ENCODE results near the gene CHP2.
"Not testable (repeated sequence)": the region's sequence is repeated elsewhere in the genome, so short reads cannot be mapped to it uniquely, and the experiment has no call there.

Gene CHP2

DNA sequence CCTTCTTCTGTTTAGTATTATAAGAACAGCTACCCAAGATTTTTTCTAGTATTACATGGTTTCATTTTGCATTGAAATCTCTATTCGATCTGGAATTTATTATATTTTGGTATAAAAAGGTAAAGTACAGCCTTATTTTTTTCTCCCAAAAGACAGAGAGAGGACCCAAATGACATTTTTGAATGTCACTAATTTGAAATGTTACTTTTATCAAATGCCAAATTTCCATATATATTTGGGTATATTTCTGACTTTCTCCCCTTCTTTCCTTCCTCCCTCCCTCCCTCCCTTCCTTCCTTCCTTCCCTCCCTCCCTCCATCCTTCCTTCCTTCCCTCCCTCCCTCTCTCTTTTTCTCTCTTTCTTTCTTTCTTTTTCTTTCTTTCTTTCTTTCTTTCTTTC, 6.2 kb upstream of the CHP2 start:
- DNase-seq (ENCODE audit: low read depth), result no peak

- DNase-seq (ENCODE audit: low read depth), result not testable (repeated sequence)
Measured at GRCh38 chr16:23751053-23751452, 3.8 kb upstream of the CHP2 start.

- DNase-seq (ENCODE audit: low read depth), result no peak
Measured at GRCh38 chr16:23753908-23754593, 775 bp upstream of the CHP2 start.

DNA sequence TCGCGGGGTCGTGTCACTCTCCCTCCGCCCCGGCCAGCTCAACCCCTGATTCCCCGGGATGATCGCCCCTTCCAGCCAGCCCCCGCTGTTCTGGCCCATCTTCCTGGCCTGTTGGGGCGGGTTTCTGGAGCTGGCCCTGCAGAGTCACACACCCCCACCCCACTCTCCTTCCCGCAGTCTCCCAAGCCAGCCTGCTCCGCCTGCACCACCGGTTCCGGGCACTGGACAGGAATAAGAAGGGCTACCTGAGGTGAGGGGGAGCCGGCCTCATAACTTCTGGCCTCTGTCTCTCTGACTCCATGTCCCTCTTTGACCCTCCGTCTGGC, 621 bp downstream of the CHP2 start:
- DNase-seq (ENCODE audit: low read depth), result no peak

- DNase-seq (ENCODE audit: low read depth), result no peak
Measured at GRCh38 chr16:23757116-23757515, 2.3 kb downstream of the CHP2 start.

DNA sequence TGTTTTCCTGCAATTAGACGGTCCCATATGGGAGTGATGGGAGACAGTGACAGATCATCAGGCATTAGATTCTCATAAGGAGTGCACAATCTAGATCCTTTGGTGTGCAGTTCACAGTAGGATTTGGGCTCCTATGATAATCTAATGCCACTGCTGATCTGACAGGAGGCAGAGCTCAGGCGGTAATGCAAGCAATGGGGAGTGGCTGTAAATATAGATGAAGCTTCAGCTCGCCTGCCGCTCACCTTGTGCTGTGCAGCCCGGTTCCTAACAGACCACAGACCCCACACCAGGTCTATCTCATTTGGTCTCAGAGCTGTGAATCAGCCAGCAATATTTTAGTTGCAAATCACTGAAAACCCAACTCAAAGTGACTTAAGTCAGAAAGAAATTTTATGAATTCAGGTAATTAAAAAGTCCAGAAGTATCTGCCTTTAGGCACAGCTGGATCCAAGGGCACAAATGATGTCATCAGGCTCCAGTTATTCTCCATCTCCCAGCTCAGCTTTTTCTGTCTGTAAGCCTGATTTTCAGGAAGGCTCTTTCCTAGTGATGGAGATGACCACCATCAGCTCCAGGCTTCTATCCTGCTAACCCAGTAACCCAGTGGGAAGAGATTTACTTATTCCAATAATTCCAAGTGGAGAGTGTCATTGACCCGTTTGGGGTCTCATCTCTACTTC, 3.3 kb downstream of the CHP2 start:
- no peak for DNase-seq (ENCODE audit: low read depth)

DNA sequence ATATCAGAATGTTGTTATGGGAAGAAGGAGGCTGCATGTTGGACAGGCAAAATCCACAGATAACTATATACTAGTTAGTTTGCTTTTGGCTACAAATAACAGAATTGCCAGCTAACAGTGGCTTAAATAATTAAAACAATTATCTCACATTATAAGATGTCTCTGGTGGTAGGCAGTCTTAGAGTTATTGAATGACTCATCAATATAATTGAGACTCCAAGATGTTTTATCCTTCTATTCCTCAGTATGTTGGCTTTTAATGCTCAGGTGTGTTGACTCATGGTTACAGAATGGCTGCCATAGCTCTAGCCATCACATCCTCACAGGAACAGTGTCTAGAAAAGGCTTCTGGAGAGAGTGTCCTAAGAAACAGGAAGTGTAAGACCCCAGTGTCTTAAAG, 11.1 kb downstream of the CHP2 start:
- no peak for DNase-seq (ENCODE audit: low read depth)

DNA sequence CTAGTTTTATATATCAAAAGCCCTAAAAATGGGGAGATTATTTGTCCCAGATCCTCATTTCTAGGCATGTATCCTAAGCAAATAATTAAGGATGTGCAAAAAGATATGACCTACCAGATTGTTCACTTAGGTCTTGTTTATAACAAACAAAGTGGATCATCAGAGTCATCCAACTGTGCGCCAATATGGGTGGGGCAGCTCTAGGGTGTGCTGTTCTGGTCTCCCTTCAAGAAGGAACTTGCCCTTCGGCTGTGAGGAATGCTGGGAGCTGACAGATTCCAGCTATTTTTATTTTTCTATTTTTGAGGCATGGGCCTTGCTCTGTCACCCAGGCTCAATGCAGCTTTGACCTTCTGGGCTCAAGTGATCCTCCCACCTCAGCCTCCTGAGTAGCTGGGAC, 13.8 kb downstream of the CHP2 start:
- no peak for DNase-seq (ENCODE audit: low read depth)

GRCh38 chr16:23771027-23771426, 16.2 kb downstream of the CHP2 start:
- DNase-seq (ENCODE audit: low read depth), result no peak

GRCh38 chr16:23771642-23772041, 16.8 kb downstream of the CHP2 start:
- no peak for DNase-seq (ENCODE audit: low read depth)

DNA sequence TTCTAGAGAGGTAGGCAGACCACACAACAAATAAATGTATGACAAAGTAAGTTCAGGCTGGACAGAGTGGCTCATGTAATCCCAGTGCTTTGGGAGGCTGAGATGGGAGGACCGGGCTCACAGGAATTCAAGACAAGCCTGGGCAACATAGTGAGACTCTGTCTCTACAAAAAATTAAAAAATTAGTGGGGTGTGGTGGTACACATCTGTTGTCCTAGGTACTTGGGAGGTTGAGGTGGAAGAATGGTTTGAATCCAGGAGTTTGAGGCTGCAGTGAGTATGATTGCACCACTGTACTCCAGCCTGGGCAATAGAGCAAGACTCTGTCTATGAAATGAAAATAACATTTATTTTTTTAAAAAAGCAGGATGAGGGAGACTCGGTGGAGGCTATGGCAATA, 18.5 kb downstream of the CHP2 start:
- no peak for DNase-seq (ENCODE audit: low read depth)

GRCh38 chr16:23781176-23781575, 26.4 kb downstream of the CHP2 start:
- no peak for DNase-seq (ENCODE audit: low read depth)

- no peak for DNase-seq (ENCODE audit: low read depth)
Measured at GRCh38 chr16:23784811-23785447, 30.1 kb downstream of the CHP2 start.

DNA sequence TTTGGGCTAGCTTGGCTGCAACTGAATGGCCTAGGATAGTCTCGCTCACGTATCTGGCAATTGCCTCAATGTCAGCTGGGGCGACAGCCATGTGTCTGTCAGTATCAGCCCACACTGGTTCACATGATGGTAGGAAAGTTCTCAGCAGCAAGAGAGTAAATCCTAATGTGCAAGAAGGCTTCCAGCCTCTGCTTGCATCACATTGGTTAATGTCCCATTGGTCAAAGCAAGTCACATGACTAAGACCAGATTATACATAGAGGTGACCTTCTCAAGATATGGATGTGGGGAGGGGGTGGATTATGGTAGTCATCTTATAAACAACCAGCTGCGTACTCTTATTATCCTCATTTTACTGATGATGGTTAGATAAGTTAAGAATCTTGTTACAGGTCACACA, 31.0 kb downstream of the CHP2 start:
- DNase-seq (ENCODE audit: low read depth), result no peak

DNA sequence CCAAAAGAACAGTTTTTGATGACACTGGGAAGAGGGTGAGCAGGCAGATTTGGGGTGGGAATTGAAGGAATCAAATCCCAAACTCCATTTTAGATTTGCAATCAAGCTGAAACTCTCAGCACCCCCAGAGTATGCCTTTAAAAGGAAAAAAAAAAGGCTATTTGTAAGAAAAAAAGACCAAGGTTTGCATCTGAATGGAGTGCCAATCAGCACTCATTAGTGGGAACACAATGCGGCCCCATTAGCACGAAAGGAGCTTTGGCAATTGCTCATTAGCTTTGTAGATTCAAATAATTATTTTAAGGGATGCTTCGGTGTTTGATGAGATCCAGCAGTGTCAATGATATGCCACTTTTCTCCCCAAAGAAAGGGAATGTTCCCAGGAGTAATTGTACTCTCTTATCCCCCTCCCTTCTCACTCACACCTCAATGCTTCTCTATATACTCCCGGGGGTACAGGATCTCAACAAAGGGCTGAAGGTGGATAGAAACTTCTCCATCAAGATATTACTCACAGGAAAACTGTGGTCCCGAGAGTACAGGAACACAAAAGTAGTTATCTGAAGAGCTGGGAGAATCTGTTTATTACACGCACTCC, 32.2 kb downstream of the CHP2 start:
- no peak for DNase-seq (ENCODE audit: low read depth)

DNA sequence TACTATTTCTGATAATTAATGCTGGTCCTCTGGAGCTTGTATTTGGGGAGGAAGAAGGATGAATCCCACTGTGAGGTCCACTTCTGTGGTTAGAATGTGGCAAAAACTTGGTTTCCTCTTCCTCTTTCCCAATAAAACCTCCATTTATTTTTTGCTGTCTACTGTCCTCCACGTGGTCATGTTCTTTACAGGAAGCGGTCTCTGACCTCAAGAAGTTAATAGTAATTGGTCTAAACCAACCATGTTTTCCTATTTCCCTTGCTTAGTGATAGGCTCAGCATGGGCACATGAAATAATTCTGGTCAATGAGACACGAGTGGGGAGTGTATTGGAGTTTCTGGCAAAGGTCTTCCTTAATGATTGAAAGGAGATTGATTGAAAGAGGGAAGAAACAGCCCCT, 33.9 kb downstream of the CHP2 start:
- DNase-seq (ENCODE audit: low read depth), result no peak

GRCh38 chr16:23795378-23795777, 40.6 kb downstream of the CHP2 start:
- no peak for DNase-seq (ENCODE audit: low read depth)

DNA sequence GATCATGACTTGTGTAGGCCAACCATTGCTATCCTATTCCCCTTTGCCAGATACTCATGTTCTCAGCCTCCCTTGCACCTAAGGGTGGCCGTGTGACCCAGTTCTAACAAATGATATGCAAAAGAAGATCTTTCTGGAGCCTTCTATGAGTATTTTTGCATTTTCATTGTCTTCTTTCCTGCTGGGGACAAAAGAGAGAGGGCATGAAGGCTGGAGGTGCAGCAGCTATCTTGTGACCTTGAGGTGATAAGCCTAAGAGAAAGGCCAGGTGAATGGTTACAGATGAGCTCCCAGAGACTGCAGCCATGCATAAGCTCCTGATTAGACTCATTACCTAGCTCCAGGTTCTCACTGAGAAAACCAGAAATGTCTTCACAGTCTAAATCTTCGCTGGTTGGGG, 42.1 kb downstream of the CHP2 start:
- DNase-seq (ENCODE audit: low read depth), result no peak

- peak; percentile 67 for DNase-seq (ENCODE audit: low read depth)
Measured at GRCh38 chr16:23801378-23801777, 46.6 kb downstream of the CHP2 start.

DNA sequence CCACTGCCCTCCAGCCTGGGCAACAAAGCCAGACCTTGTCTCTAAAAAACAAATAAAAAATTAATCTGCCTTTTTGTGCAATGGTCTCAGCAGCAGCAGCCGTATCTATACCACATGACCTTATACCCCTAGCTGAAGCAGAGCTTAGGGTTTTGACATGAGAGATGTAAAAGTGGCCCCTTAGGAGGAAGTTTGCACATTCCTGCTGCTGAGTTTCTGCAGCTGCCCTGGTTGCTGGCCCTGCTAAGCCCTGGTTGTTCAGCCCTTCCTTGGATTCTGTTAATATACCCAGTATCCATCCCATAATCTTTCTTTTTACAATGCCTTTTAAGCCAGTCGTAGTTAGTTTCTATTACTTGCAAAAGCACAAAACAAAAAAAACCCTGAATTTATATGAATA, 48.0 kb downstream of the CHP2 start:
- DNase-seq (ENCODE audit: low read depth), result no peak

DNA sequence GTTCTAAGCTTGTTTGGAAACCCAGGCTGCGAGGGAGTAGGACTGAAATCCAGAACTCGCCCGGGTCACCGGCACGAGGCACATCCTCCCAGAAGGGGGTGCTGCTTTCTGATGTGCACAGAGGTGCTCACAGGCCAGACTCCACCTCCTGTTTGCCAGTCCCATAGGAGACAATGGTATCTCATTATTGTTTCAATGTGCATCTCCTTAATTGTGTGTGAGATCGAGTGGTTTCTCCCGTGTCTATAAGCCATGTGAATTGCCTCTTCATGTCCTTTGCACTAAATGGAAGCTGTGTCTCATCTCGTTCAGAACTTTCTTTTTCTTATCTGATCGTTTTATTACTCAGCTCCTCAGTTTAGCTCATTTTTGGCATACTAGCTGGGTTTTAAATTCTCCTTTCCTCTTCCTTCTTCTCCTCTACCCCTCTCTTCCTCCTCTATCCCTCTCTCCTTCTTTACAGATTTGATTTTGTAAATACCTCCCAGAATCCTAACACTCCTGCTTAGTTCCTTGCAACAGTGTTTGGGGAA, 48.8 kb downstream of the CHP2 start:
- peak; percentile 58 for DNase-seq (ENCODE audit: low read depth)

- DNase-seq (ENCODE audit: low read depth), result no peak
Measured at GRCh38 chr16:23807028-23807427, 52.2 kb downstream of the CHP2 start.
